ENCODE data around the gene GABRB1.

Gene GABRB1

DNA sequence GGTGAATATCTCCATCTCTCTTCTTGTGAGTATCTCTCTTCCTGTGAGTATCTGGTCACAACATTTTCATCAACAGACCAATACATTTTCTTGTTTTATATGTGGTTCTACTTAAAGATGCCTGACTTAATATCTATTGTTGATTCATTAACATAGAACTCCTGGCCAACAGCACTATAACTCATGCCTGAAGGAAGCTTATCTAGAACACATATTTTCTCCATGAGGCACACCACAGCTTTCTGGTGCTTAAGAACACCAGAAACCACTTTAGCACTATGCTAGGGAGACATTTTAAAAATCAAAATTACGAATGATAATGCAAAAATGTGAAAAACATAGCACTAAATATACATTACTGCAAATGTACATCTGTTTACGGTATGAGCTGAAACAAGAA is 190.4 kb downstream of the GABRB1 start:
- H3K36me3 ChIP-seq (ENCODE audit: control insufficient read depth, insufficient read depth, low read length): no peaks in the 10 kb centered on the region
- no peak for DNase-seq
- H3K79me1 ChIP-seq (ENCODE audit: low read length): no peaks in the 10 kb centered on the region
- H3K79me2 ChIP-seq (ENCODE audit: control insufficient read depth, insufficient read depth, low read length): no peaks in the 10 kb centered on the region
- no peak overlapping the region for H3K23ac ChIP-seq (ENCODE audit: low read length)
- no peak overlapping the region for H3K27ac ChIP-seq (ENCODE audit: low read depth, low read length)
- no peaks in the 10 kb centered on the region for H3K27me3 ChIP-seq (ENCODE audit: insufficient read depth, low read length, poor library complexity)
- no peak overlapping the region for H3K4me2 ChIP-seq (ENCODE audit: low read length)
- WGBS (ENCODE audit: extremely low coverage, insufficient coverage, low lambda C conversion rate): no CpG with 5 or more reads among the region's 2 CpGs
- no peak overlapping the region for H2AK5ac ChIP-seq (ENCODE audit: low read length)
- H3K4me3 ChIP-seq (ENCODE audit: low read length): no peak overlapping the region
- H3K9ac ChIP-seq (ENCODE audit: low read length): no peak overlapping the region
- H3K18ac ChIP-seq (ENCODE audit: low read length): no peak overlapping the region
- no peak overlapping the region for H4K8ac ChIP-seq (ENCODE audit: low read depth, low read length)
- H4K5ac ChIP-seq (ENCODE audit: low read length): no peak overlapping the region
- no peaks in the 10 kb centered on the region for H3K4me1 ChIP-seq (ENCODE audit: control insufficient read depth, low read depth, low read length)
- H2BK5ac ChIP-seq (ENCODE audit: low read length): no peak overlapping the region
- no peak overlapping the region for H2BK120ac ChIP-seq (ENCODE audit: low read depth, low read length)
- no peak overlapping the region for H2BK15ac ChIP-seq (replicated peaks; ENCODE audit: low read depth)
- no peak overlapping the region for H3K56ac ChIP-seq (ENCODE audit: low read length)
- no peak overlapping the region for H3K4ac ChIP-seq (ENCODE audit: low read depth, low read length)

DNA sequence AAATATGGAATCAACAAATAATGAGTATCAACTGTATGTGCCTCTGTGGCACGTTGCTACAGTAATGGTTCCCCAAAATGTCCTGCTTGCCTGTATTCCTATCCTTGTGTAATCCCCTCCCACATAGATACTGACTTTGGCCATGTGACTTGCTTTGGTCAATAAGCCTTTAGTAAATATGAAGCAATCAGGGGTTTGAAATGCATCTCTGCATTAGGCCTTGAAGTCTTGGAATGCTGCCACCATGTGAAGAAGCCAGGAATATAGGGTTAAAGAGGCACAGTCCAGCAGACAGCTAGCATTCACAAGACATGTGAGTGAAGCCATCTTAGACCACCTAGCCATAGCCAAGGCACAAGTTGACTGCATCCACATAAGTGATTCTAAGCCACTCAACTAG is 190.9 kb downstream of the GABRB1 start:
- no peak overlapping the region for H3K18ac ChIP-seq (ENCODE audit: low read length)
- H3K56ac ChIP-seq (ENCODE audit: low read length): no peak overlapping the region
- H3K36me3 ChIP-seq (ENCODE audit: control insufficient read depth, insufficient read depth, low read length): no peaks in the 10 kb centered on the region
- H3K4me1 ChIP-seq (ENCODE audit: control insufficient read depth, low read depth, low read length): no peaks in the 10 kb centered on the region
- no peak overlapping the region for H3K4ac ChIP-seq (ENCODE audit: low read depth, low read length)
- H2BK5ac ChIP-seq (ENCODE audit: low read length): no peak overlapping the region
- H2BK15ac ChIP-seq (replicated peaks; ENCODE audit: low read depth): no peak overlapping the region
- H4K5ac ChIP-seq (ENCODE audit: low read length): no peak overlapping the region
- DNase-seq: no peak
- H2AK5ac ChIP-seq (ENCODE audit: low read length): no peak overlapping the region
- no peak overlapping the region for H3K9ac ChIP-seq (ENCODE audit: low read length)
- H3K79me2 ChIP-seq (ENCODE audit: control insufficient read depth, insufficient read depth, low read length): no peaks in the 10 kb centered on the region
- H3K27me3 ChIP-seq (ENCODE audit: insufficient read depth, low read length, poor library complexity): no peaks in the 10 kb centered on the region
- no peak overlapping the region for H3K4me2 ChIP-seq (ENCODE audit: low read length)
- WGBS (ENCODE audit: extremely low coverage, insufficient coverage, low lambda C conversion rate): no CpG with 5 or more reads among the region's 1 CpG
- no peaks in the 10 kb centered on the region for H3K79me1 ChIP-seq (ENCODE audit: low read length)
- H2BK120ac ChIP-seq (ENCODE audit: low read depth, low read length): no peak overlapping the region
- H3K4me3 ChIP-seq (ENCODE audit: low read length): no peak overlapping the region
- no peak overlapping the region for H3K27ac ChIP-seq (ENCODE audit: low read depth, low read length)
- no peak overlapping the region for H4K8ac ChIP-seq (ENCODE audit: low read depth, low read length)
- no peak overlapping the region for H3K23ac ChIP-seq (ENCODE audit: low read length)

GRCh38 chr4:47224361-47224760 is 193.0 kb downstream of the GABRB1 start:
- Histone ChIP-seq H4K5ac (ENCODE audit: low read length) (no peak overlapping the region), H3K4ac (ENCODE audit: low read depth, low read length) (no peak overlapping the region), H3K79me1 (ENCODE audit: low read length) (no peaks in the 10 kb centered on the region), H3K56ac (ENCODE audit: low read length) (no peak overlapping the region), H3K18ac (ENCODE audit: low read length) (no peak overlapping the region), H3K9ac (ENCODE audit: low read length) (no peak overlapping the region), H3K79me2 (ENCODE audit: control insufficient read depth, insufficient read depth, low read length) (no peaks in the 10 kb centered on the region), H2BK120ac (ENCODE audit: low read depth, low read length) (no peak overlapping the region), H2BK5ac (ENCODE audit: low read length) (no peak overlapping the region), H3K36me3 (ENCODE audit: control insufficient read depth, insufficient read depth, low read length) (no peaks in the 10 kb centered on the region), H3K4me3 (ENCODE audit: low read length) (no peak overlapping the region), H3K27me3 (ENCODE audit: insufficient read depth, low read length, poor library complexity) (no peaks in the 10 kb centered on the region), H3K4me1 (ENCODE audit: control insufficient read depth, low read depth, low read length) (no peaks in the 10 kb centered on the region), H2BK15ac (replicated peaks; ENCODE audit: low read depth) (no peak overlapping the region), H3K4me2 (ENCODE audit: low read length) (no peak overlapping the region), H3K27ac (ENCODE audit: low read depth, low read length) (no peak overlapping the region), H3K23ac (ENCODE audit: low read length) (no peak overlapping the region), H4K8ac (ENCODE audit: low read depth, low read length) (no peak overlapping the region), H2AK5ac (ENCODE audit: low read length) (no peak overlapping the region)
- no peak for DNase-seq

GRCh38 chr4:47235721-47236120 is 204.4 kb downstream of the GABRB1 start:
- Histone ChIP-seq H3K4ac (ENCODE audit: low read depth, low read length) (no peak overlapping the region), H3K79me1 (ENCODE audit: low read length) (no peaks in the 10 kb centered on the region), H3K4me2 (ENCODE audit: low read length) (no peak overlapping the region), H3K18ac (ENCODE audit: low read length) (no peak overlapping the region), H4K8ac (ENCODE audit: low read depth, low read length) (no peak overlapping the region), H3K36me3 (ENCODE audit: control insufficient read depth, insufficient read depth, low read length) (no peaks in the 10 kb centered on the region), H3K4me3 (ENCODE audit: low read length) (no peak overlapping the region), H2AK5ac (ENCODE audit: low read length) (no peak overlapping the region), H3K23ac (ENCODE audit: low read length) (no peak overlapping the region), H3K27ac (ENCODE audit: low read depth, low read length) (no peak overlapping the region), H3K56ac (ENCODE audit: low read length) (no peak overlapping the region), H2BK120ac (ENCODE audit: low read depth, low read length) (no peak overlapping the region), H2BK15ac (replicated peaks; ENCODE audit: low read depth) (no peak overlapping the region), H3K9ac (ENCODE audit: low read length) (no peak overlapping the region), H4K5ac (ENCODE audit: low read length) (no peak overlapping the region), H2BK5ac (ENCODE audit: low read length) (no peak overlapping the region), H3K27me3 (ENCODE audit: insufficient read depth, low read length, poor library complexity) (no peaks in the 10 kb centered on the region), H3K4me1 (ENCODE audit: control insufficient read depth, low read depth, low read length) (no peaks in the 10 kb centered on the region), H3K79me2 (ENCODE audit: control insufficient read depth, insufficient read depth, low read length) (no peaks in the 10 kb centered on the region)
- WGBS (ENCODE audit: extremely low coverage, insufficient coverage, low lambda C conversion rate): 100% methylated on average over 1 of the region's 2 CpGs
- no peak for DNase-seq

DNA sequence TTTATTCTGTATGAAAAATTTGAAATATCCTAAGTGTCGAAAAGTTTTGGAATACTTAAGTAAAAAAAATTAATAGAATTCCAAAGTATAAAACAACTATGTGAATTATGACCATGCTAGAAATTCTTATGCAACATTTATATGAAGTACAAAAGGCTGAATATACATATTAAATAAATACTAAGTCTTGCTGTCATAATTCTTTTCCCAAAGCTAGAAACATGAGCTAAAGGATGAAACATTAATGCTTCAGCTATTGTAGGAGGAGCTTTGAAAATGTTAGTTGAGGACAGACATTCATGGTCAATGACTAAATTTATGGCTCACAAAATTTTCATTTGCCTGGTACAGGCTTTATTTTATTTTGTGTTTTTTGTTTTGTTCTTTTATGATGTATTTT is 207.3 kb downstream of the GABRB1 start:
- Histone ChIP-seq H3K79me2 (ENCODE audit: control insufficient read depth, insufficient read depth, low read length) (no peaks in the 10 kb centered on the region), H3K4me3 (ENCODE audit: low read length) (no peak overlapping the region), H3K27ac (ENCODE audit: low read depth, low read length) (no peak overlapping the region), H3K4me1 (ENCODE audit: control insufficient read depth, low read depth, low read length) (no peaks in the 10 kb centered on the region), H3K23ac (ENCODE audit: low read length) (no peak overlapping the region), H3K18ac (ENCODE audit: low read length) (no peak overlapping the region), H3K4ac (ENCODE audit: low read depth, low read length) (no peak overlapping the region), H3K79me1 (ENCODE audit: low read length) (no peaks in the 10 kb centered on the region), H2BK5ac (ENCODE audit: low read length) (no peak overlapping the region), H3K4me2 (ENCODE audit: low read length) (no peak overlapping the region), H2AK5ac (ENCODE audit: low read length) (no peak overlapping the region), H2BK15ac (replicated peaks; ENCODE audit: low read depth) (no peak overlapping the region), H3K27me3 (ENCODE audit: insufficient read depth, low read length, poor library complexity) (no peaks in the 10 kb centered on the region), H2BK120ac (ENCODE audit: low read depth, low read length) (no peak overlapping the region), H3K56ac (ENCODE audit: low read length) (no peak overlapping the region), H3K9ac (ENCODE audit: low read length) (no peak overlapping the region), H4K8ac (ENCODE audit: low read depth, low read length) (no peak overlapping the region), H4K5ac (ENCODE audit: low read length) (no peak overlapping the region), H3K36me3 (ENCODE audit: control insufficient read depth, insufficient read depth, low read length) (no peaks in the 10 kb centered on the region)
- DNase-seq: no peak
- WGBS (ENCODE audit: extremely low coverage, insufficient coverage, low lambda C conversion rate): no CpG with 5 or more reads among the region's 1 CpG

GRCh38 chr4:47239649-47240048 is 208.3 kb downstream of the GABRB1 start:
- no peak overlapping the region for H3K18ac ChIP-seq (ENCODE audit: low read length)
- no peak overlapping the region for H2AK5ac ChIP-seq (ENCODE audit: low read length)
- no peak for DNase-seq
- no peak overlapping the region for H3K23ac ChIP-seq (ENCODE audit: low read length)
- H3K79me2 ChIP-seq (ENCODE audit: control insufficient read depth, insufficient read depth, low read length): no peaks in the 10 kb centered on the region
- H2BK5ac ChIP-seq (ENCODE audit: low read length): no peak overlapping the region
- no peaks in the 10 kb centered on the region for H3K36me3 ChIP-seq (ENCODE audit: control insufficient read depth, insufficient read depth, low read length)
- no peaks in the 10 kb centered on the region for H3K4me1 ChIP-seq (ENCODE audit: control insufficient read depth, low read depth, low read length)
- H3K56ac ChIP-seq (ENCODE audit: low read length): no peak overlapping the region
- no CpG with 5 or more reads among the region's 4 CpGs for WGBS (ENCODE audit: extremely low coverage, insufficient coverage, low lambda C conversion rate)
- no peaks in the 10 kb centered on the region for H3K79me1 ChIP-seq (ENCODE audit: low read length)
- no peak overlapping the region for H4K8ac ChIP-seq (ENCODE audit: low read depth, low read length)
- H3K4me3 ChIP-seq (ENCODE audit: low read length): no peak overlapping the region
- H3K4me2 ChIP-seq (ENCODE audit: low read length): no peak overlapping the region
- H3K27ac ChIP-seq (ENCODE audit: low read depth, low read length): no peak overlapping the region
- H3K27me3 ChIP-seq (ENCODE audit: insufficient read depth, low read length, poor library complexity): no peaks in the 10 kb centered on the region
- no peak overlapping the region for H3K4ac ChIP-seq (ENCODE audit: low read depth, low read length)
- no peak overlapping the region for H3K9ac ChIP-seq (ENCODE audit: low read length)
- no peak overlapping the region for H2BK15ac ChIP-seq (replicated peaks; ENCODE audit: low read depth)
- H2BK120ac ChIP-seq (ENCODE audit: low read depth, low read length): no peak overlapping the region
- H4K5ac ChIP-seq (ENCODE audit: low read length): no peak overlapping the region

All from mesendoderm (in vitro differentiated cells).